Measurements from ENCODE around the gene MPZL2.

GRCh38 chr11:118291477-118292135, 27.5 kb upstream of the MPZL2 start:
- TF ChIP-seq CTCF (IDR thresholded peaks at IDR 0.05; ENCODE audit: insufficient read depth, low read length) (no peak), SPI1 (IDR thresholded peaks at IDR 0.05; ENCODE audit: borderline replicate concordance, low read depth) (no peak), GABPA (IDR thresholded peaks at IDR 0.05; ENCODE audit: low read depth) (no peak), POLR2AphosphoS5 (IDR thresholded peaks at IDR 0.05; ENCODE audit: low read depth) (no peak)

Measured in HL-60 (cell line).